HEK293T (cell line): ENCODE data around the gene ACSL6.

Source experiments
- FOXA1 ChIP-seq: fragments of 450-650 bp; IDR thresholded peaks from 2 replicates; pipeline ENCODE4 v1.6.1; 2016; ENCODE audit warnings: mild to moderate bottlenecking
- SUZ12 ChIP-seq: fragments of 450-650 bp; IDR thresholded peaks from 2 replicates; pipeline ENCODE4 v1.6.1; 2016; ENCODE audit warnings: mild to moderate bottlenecking

GRCh38 chr5:132029609-132030330, 18.3 kb upstream of the ACSL6 start:
- TF ChIP-seq SUZ12, result no peak
- no peak for TF ChIP-seq FOXA1
